Measurements from ENCODE around the gene CCDC6.
"Not testable (repeated sequence)": the region's sequence is repeated elsewhere in the genome, so short reads cannot be mapped to it uniquely, and the experiment has no call there.

Gene CCDC6

GRCh38 chr10:59748834-59749233, 157.5 kb downstream of the CCDC6 start:
- DNase-seq = no peak

- no peak for DNase-seq
Observed at GRCh38 chr10:59745163-59745650, 161.1 kb downstream of the CCDC6 start.

- DNase-seq = not testable (repeated sequence)
Observed at GRCh38 chr10:59744762-59745161, 161.6 kb downstream of the CCDC6 start.

GRCh38 chr10:59744156-59744555, 162.2 kb downstream of the CCDC6 start:
- not testable (repeated sequence) for DNase-seq

- no peak for DNase-seq
Observed at GRCh38 chr10:59741583-59741982, 164.8 kb downstream of the CCDC6 start.

GRCh38 chr10:59741048-59741447, 165.3 kb downstream of the CCDC6 start:
- DNase-seq = no peak

Measured in NCI-H510A (cell line).